Esophagus squamous epithelium (tissue), 5 donors: ENCODE results near the gene ARGLU1. TPM values are rescaled to one million over a fixed set of nuclear protein-coding genes. Genes with fewer than 3 reads are reported as not detected.
A peak's percentile ranks its signal among the peaks of the same experiment; 100 is the strongest.

Source experiments
- DNase-seq: peaks from one replicate; lab custom pipeline; 2025; lab: John Stamatoyannopoulos, UW
- H3K27ac ChIP-seq, 4 donors: fragments of 200-600 bp; sonication (generic); one replicate each; pipeline ENCODE4 v1.5.1; 2016 to 2019; ENCODE audit warnings: mild to moderate bottlenecking in 1 of 4
- H3K27me3 ChIP-seq, 4 donors: fragments of 200-600 bp; sonication (generic); 1 replicate in 3 of 4; 2 replicates in 1 of 4; pipeline versions ENCODE4 v1.5.1 to v1.6.0; 2017 to 2021; ENCODE audit warnings: antibody characterized with exemption in 1 of 4
- H3K36me3 ChIP-seq, 3 donors: fragments of 200-600 bp; sonication (generic); one replicate each; pipeline ENCODE4 v1.5.1; 2016 to 2019
- H3K4me1 ChIP-seq, 3 donors: fragments of 200-600 bp; sonication (generic); one replicate each; pipeline ENCODE4 v1.5.1; 2017 to 2019
- H3K4me3 ChIP-seq, 4 donors: fragments of 200-600 bp; sonication (generic); 1 replicate in 3 of 4; 2 replicates in 1 of 4; pipeline ENCODE4 v1.5.1; 2016 to 2019; ENCODE audit warnings: mild to moderate bottlenecking in 2 of 4, moderate library complexity in 1 of 4
- H3K9me3 ChIP-seq, 3 donors: fragments of 200-600 bp; sonication (generic); one replicate each; pipeline ENCODE4 v1.5.1; 2016 to 2019
- POLR2A ChIP-seq, 4 donors: fragments of 450-650 bp; IDR thresholded peaks; one replicate each; pipeline ENCODE4 v1.6.1; 2017; ENCODE audit warnings: antibody characterized with exemption in 4 of 4, mild to moderate bottlenecking in 4 of 4, moderate library complexity in 3 of 4
- WGBS, 2 donors: methylation state at CpG; one replicate each; pipeline ENCODE4 v1.1.5; 2018; 5-methylcytosine and 5-hydroxymethylcytosine counted together
- intact Hi-C: fragments of 100-400 bp; cut with DNase I; formaldehyde crosslinking; loops from one replicate; pipeline ENCODE4 v1.15.0; 2022
- total RNA-seq, 4 donors: library from RNA; depleted of rRNA; stranded (reverse); fragments of >200 nt; gene quantifications; one replicate each; pipeline ENCODE4 v1.1.0, GENCODE V29; 2016
- TF ChIP-seq, protein P1 (sequence below), 6 experiments: fragments of 450-650 bp in 4 of 6; fragments of 200-600 bp in 2 of 6; sonication (generic) in 2 of 6; IDR thresholded peaks; one replicate each; pipeline ENCODE4 v1.5.1; 2016 to 2019; ENCODE audit warnings: antibody characterized with exemption in 6 of 6, mild to moderate bottlenecking in 4 of 6, moderate library complexity in 4 of 6
- donor health status: DM: yes; HTN: yes; CAD: no.

Gene ARGLU1
- total RNA-seq, 4 donors from 2014 or later, result 29.1 to 111 (median 47.3) TPM

DNA sequence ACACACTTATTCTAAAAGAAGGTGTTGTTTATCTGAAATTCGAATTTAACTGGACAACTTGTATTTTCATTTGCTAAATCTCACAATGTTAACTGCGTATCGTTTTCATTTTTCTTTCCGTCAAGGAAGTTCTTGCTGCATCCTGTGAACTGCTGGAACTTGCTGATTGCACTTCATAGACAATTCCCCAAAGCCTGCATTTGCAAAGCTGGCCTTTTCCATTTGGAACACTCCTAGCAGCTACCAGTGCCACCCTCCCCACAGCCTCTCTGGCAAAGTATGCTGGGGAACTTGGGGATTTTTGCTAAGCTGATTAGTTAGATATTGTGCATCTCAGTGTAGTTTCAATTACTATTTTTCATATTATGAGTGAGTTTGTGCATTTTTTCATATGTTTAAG lies 20.4 kb upstream of the ARGLU1 start:
- peak overlapping the region in 3 of 4 donors; percentile 53 to 79 (median 66) for H3K27ac ChIP-seq
- DNase-seq, result no peak
- H3K9me3 ChIP-seq, result peaks cover 0 to 11% (median 5%) of the 10 kb centered on the region in 3 donors
- peaks cover 0 to 31% (median 6%) of the 10 kb centered on the region in 3 donors for H3K4me1 ChIP-seq
- H3K4me3 ChIP-seq, result no peak overlapping the region
- H3K36me3 ChIP-seq, result no peaks in the 10 kb centered on the region
- 85% methylated on average over 4 of the region's 4 CpGs for WGBS, 2 donors
- H3K27me3 ChIP-seq, result no peaks in the 10 kb centered on the region
- intact Hi-C loops, result no loop called here
- TF ChIP-seq, protein P1, sequence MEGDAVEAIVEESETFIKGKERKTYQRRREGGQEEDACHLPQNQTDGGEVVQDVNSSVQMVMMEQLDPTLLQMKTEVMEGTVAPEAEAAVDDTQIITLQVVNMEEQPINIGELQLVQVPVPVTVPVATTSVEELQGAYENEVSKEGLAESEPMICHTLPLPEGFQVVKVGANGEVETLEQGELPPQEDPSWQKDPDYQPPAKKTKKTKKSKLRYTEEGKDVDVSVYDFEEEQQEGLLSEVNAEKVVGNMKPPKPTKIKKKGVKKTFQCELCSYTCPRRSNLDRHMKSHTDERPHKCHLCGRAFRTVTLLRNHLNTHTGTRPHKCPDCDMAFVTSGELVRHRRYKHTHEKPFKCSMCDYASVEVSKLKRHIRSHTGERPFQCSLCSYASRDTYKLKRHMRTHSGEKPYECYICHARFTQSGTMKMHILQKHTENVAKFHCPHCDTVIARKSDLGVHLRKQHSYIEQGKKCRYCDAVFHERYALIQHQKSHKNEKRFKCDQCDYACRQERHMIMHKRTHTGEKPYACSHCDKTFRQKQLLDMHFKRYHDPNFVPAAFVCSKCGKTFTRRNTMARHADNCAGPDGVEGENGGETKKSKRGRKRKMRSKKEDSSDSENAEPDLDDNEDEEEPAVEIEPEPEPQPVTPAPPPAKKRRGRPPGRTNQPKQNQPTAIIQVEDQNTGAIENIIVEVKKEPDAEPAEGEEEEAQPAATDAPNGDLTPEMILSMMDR (IDR thresholded peaks at IDR 0.05), result no peak
- no peak for TF ChIP-seq POLR2A (IDR thresholded peaks at IDR 0.05)

DNA sequence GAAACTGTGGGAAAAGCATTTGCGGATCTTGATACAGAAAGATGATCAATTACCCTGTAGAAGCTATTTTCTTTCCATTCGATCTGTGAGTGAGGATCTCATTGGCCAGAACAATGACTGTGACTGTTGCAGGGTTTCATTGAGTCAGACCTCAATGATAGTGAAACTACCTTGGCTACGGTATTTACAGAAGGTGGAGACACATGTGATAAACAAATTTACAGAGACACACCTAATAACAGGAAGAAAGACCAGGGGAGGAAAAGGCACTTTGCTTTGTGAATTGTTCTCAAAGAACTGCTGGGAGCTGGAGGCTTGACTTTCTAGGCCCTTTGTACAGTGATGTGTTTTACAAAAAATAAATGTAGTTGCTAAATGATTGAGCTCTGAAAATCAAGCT lies 19.9 kb upstream of the ARGLU1 start:
- DNase-seq, result no peak
- intact Hi-C loops, result no loop called here
- Histone ChIP-seq H3K4me3 (no peak overlapping the region), H3K36me3 (no peaks in the 10 kb centered on the region), H3K27me3 (no peaks in the 10 kb centered on the region), H3K4me1 (peaks cover 0 to 31% (median 6%) of the 10 kb centered on the region in 3 donors), H3K27ac (peak overlapping the region; percentile 53 to 79 (median 64)), H3K9me3 (peaks cover 0 to 11% (median 5%) of the 10 kb centered on the region in 3 donors)
- TF ChIP-seq, protein P1 (IDR thresholded peaks at IDR 0.05), result no peak
- TF ChIP-seq POLR2A (IDR thresholded peaks at IDR 0.05), result no peak
- 57 to 71% methylated on average over 3 of the region's 3 CpGs for WGBS, 2 donors

DNA sequence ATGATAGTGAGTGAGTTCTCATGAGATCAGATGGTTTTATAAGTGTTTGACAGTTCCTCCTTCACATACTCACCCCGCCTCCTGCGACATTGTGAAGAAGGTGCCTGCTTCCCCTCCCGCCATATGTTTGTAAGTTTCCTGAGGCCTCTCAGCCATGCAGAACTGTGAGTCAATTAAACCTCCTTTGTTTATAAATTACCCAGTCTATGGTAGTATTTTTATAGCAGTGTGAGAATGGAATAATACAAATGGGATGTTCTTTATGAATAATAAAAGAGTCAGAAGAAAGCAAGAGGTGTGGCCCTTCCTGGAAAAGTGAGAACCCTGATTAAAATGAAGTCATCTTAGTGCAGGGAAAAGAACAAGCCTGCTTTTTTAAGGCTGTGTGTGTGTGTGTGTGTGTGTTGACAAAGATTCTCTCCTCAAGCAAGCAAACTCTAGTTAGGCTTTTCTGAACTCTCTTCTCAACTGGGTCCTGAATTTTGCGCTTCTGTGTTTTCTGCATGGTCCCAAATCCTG lies 18.8 kb upstream of the ARGLU1 start:
- H3K36me3 ChIP-seq, result no peaks in the 10 kb centered on the region
- H3K4me1 ChIP-seq, result peaks cover 0 to 31% (median 6%) of the 10 kb centered on the region in 3 donors
- H3K9me3 ChIP-seq, result peaks cover 0 to 11% (median 5%) of the 10 kb centered on the region in 3 donors
- H3K4me3 ChIP-seq, result no peak overlapping the region
- intact Hi-C loops, result no loop called here
- peak overlapping the region; percentile 53 to 79 (median 64) for H3K27ac ChIP-seq
- no peak for DNase-seq
- no peaks in the 10 kb centered on the region for H3K27me3 ChIP-seq
- WGBS, 2 donors, result 52 to 53% methylated on average over 4 of the region's 4 CpGs
- TF ChIP-seq, protein P1 (IDR thresholded peaks at IDR 0.05), result no peak
- no peak for TF ChIP-seq POLR2A (IDR thresholded peaks at IDR 0.05)

DNA sequence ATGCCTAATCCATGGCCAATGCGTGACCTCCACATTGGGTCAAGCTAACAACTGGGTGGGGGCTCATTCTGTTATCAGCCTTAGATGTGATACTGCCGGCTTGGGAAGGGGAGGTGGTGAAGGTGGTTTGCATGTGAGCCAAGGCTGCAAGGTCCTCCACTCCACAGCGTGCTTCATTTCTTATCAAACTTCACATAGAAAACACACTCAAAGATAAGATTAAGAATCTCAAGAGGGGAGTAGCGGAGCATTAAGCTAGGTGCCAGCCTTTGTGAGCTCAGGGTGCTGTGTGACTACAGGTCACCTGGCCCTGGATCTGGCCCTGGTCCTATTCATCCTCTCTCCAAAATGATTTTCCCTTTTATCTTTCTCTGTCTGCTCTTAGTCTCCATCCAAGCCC lies 13.3 kb upstream of the ARGLU1 start:
- no peaks in the 10 kb centered on the region for H3K36me3 ChIP-seq
- H3K27me3 ChIP-seq, result no peaks in the 10 kb centered on the region
- peaks cover 0 to 21% (median 0%) of the 10 kb centered on the region in 3 donors for H3K4me1 ChIP-seq
- H3K4me3 ChIP-seq, result no peak overlapping the region
- peaks cover 0 to 10% (median 5%) of the 10 kb centered on the region in 3 donors for H3K9me3 ChIP-seq
- intact Hi-C loops, result no loop called here
- H3K27ac ChIP-seq, result no peak overlapping the region
- WGBS, 2 donors, result 88% methylated on average over 3 to 4 of the region's 4 CpGs
- TF ChIP-seq, protein P1 (IDR thresholded peaks at IDR 0.05), result no peak
- no peak for TF ChIP-seq POLR2A (IDR thresholded peaks at IDR 0.05)
- no peak for DNase-seq

DNA sequence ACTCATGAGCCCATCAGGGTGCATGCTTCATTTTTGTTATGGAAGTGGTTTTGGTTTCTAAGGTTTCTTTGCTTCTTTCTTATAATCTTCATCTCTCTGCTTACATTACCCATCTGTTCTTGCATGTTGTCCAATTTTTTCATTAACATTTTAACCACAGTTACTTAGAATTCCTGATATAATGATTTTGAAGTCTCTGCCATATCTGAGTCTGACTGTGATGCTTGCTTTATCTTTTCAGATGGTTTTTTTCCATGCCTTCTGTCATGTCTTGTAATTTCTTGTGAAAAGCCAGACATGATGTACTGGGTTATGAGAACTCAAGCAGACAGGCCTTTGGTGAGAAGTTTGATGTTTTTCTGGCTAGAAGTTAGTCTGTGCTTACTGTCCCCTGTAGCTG lies 8.0 kb upstream of the ARGLU1 start:
- no peak for DNase-seq

More for the DNA sequence above, 8.0 kb upstream of the ARGLU1 start:
- Histone ChIP-seq H3K4me1 (peaks cover 0 to 52% (median 6%) of the 10 kb centered on the region in 3 donors), H3K27me3 (no peaks in the 10 kb centered on the region), H3K36me3 (no peaks in the 10 kb centered on the region), H3K9me3 (no peaks in the 10 kb centered on the region), H3K4me3 (peak overlapping the region in 2 of 4 donors; percentile 27 to 29), H3K27ac (peak overlapping the region in 2 of 4 donors; percentile 83 to 84)
- TF ChIP-seq, protein P1 (IDR thresholded peaks at IDR 0.05), result no peak
- no peak for TF ChIP-seq POLR2A (IDR thresholded peaks at IDR 0.05)
- intact Hi-C loops, result no loop called here
